Brain microvascular endothelial cell (primary cell): Measurements from ENCODE around the gene PGF.

Experiments used
- DNase-seq: peaks from one replicate; pipeline ENCODE4 v3.0.0-alpha.2; 2020
- H3K27ac ChIP-seq: fragments of 250-450 bp; sonication (Bioruptor Pico); 2 replicates; pipeline ENCODE4 v1.5.1; 2020; ENCODE audit warnings: mild to moderate bottlenecking, moderate library complexity
- H3K27me3 ChIP-seq: fragments of 250-450 bp; sonication (Bioruptor Pico); replicated peaks from 2 replicates; pipeline ENCODE4 v1.5.1; 2020; ENCODE audit warnings: mild to moderate bottlenecking
- H3K36me3 ChIP-seq: fragments of 250-450 bp; sonication (Bioruptor Pico); replicated peaks from 2 replicates; pipeline ENCODE4 v1.5.1; 2020; ENCODE audit warnings: mild to moderate bottlenecking
- H3K4me3 ChIP-seq: 2 replicates; pipeline ENCODE4 v1.5.1; 2011; ENCODE audit warnings: low read depth, mild to moderate bottlenecking, control low read depth, low read length, moderate library complexity
- in situ Hi-C: cut with HindIII; loops from 2 replicates; pipeline ENCODE4 v1.10.0; 2017; ENCODE audit warnings: low sequenced_read_pairs, low pct_ligation_motif_present
- TF ChIP-seq, protein P1 (sequence below): IDR thresholded peaks from 2 replicates; pipeline ENCODE4 v1.5.1; 2011; ENCODE audit warnings: low read depth, mild to moderate bottlenecking, moderate library complexity, low read length, control low read depth, inconsistent platforms; ENCODE audit errors: missing control alignments

PGF gene

DNA sequence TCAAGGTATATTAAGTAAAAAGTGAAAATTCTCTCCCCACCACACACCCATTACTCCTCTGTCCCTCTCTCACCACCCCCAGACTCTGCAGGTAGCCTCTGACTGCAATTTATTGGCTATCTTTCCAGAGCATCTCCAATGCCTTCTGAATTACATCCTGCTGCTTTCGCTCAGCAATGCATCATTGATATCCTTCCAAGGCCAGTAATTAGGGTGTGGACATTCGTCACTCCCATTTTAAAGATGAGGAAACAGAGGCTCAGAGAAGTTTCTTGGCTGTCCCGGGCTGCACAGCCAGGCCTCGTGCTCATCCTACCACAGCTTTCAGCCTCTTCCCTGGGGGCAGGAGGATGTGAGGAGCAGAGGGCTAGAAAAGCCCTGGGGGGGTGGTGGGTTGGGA is 23.6 kb upstream of the PGF start:
- H3K4me3 ChIP-seq: no peak overlapping the region
- H3K27me3 ChIP-seq: no peaks in the 10 kb centered on the region
- no peaks in the 10 kb centered on the region for H3K36me3 ChIP-seq
- no peak overlapping the region for H3K27ac ChIP-seq
- in situ Hi-C loops: no loop called here
- no peak for DNase-seq
- TF ChIP-seq, protein P1, sequence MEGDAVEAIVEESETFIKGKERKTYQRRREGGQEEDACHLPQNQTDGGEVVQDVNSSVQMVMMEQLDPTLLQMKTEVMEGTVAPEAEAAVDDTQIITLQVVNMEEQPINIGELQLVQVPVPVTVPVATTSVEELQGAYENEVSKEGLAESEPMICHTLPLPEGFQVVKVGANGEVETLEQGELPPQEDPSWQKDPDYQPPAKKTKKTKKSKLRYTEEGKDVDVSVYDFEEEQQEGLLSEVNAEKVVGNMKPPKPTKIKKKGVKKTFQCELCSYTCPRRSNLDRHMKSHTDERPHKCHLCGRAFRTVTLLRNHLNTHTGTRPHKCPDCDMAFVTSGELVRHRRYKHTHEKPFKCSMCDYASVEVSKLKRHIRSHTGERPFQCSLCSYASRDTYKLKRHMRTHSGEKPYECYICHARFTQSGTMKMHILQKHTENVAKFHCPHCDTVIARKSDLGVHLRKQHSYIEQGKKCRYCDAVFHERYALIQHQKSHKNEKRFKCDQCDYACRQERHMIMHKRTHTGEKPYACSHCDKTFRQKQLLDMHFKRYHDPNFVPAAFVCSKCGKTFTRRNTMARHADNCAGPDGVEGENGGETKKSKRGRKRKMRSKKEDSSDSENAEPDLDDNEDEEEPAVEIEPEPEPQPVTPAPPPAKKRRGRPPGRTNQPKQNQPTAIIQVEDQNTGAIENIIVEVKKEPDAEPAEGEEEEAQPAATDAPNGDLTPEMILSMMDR: no peak

DNA sequence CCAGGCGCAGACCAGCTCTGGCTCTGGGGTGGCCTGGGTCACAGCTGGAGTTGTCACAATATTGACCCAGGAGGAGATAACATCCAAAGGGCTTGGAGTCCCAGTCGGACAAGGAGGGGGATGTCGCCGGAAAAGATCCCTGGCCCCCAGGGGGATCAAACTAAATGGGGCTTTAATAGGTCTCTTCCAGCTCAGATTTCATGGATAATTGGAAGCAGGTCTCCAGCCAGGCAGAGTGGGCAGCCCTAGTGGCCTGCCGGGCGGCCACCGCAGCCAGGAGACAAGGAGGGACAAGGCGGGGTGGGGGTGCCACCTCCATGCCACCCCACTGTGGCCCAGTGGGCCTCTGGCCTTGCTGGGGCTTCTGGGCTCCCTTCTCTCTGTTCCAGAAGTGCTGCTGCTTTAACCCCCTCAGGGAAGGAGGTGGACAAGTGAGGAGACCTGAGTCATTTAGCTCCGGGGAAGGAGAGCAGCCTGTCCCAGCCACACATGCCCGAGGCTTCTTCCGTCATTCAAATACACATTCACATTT is 23.1 kb upstream of the PGF start:
- Histone ChIP-seq H3K4me3 (no peak overlapping the region), H3K27ac (no peak overlapping the region), H3K36me3 (no peaks in the 10 kb centered on the region), H3K27me3 (no peaks in the 10 kb centered on the region)
- TF ChIP-seq, protein P1: no peak
- DNase-seq: no peak
- in situ Hi-C loops: no loop called here

DNA sequence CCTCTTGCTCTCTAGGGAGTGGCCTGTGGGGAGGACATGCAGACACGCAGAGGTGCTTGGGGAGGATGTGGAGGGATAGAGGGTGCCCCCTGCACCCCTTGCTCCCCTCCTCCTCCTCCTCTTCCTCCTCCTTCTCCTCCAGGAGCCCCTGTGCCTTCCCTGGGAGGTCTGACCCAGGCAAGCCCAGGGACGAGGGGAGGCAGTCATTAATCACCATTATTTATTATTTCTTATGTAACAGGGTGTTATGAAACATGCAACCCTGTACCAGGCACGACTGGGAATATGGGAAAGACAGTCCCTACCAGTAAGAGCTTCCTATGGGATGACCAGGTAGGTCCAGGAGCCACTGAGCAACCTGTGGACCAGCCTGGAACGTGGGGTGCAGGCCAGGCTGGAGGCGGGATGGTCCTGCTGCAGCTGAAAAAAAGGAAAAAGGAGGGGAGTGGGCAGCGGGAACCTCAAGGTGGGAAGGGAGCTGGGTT is 22.5 kb upstream of the PGF start:
- Histone ChIP-seq H3K27ac (no peak overlapping the region), H3K27me3 (no peaks in the 10 kb centered on the region), H3K4me3 (no peak overlapping the region), H3K36me3 (no peaks in the 10 kb centered on the region)
- in situ Hi-C loops: no loop called here
- no peak for DNase-seq
- TF ChIP-seq, protein P1: no peak

DNA sequence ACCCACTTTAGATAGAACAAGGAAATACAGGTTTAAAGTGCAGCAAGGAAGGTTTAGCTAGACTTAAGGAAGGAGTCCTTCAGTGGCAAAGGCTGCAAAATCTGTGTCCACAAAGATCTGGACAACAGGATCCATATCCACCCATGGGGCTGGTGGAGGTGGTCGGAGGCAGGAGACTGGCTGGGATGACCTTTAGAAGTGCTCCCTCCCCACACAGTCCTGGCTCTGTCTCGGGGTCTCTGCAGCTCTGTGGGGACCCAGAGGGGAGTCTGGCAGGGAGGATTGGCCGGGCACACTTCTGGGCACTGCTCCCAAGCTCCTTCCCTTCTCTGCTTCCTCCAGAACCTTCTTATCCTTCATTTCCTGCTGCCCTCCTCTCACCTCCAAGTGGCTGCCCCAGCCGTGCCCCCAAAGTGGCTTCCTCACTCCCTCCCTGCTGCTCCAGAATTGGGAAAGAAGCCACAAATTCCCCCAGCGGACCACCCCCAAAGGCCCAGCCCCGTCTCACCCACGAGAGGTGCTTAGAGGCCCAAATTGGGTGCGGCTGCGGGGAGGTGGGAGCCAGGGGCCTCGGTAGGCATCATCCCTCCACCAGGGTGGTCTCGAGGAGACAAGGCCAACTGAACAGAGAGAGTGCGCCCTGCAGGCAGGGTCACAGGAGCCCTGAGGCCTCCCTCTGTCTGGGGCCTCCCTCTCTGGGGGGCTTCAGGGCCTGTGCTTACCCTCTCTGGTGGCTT is 21.9 kb upstream of the PGF start:
- no peak overlapping the region for H3K4me3 ChIP-seq
- H3K27me3 ChIP-seq: no peaks in the 10 kb centered on the region
- TF ChIP-seq, protein P1: no peak
- DNase-seq: no peak
- H3K36me3 ChIP-seq: no peaks in the 10 kb centered on the region
- no peak overlapping the region for H3K27ac ChIP-seq
- in situ Hi-C loops: no loop called here

DNA sequence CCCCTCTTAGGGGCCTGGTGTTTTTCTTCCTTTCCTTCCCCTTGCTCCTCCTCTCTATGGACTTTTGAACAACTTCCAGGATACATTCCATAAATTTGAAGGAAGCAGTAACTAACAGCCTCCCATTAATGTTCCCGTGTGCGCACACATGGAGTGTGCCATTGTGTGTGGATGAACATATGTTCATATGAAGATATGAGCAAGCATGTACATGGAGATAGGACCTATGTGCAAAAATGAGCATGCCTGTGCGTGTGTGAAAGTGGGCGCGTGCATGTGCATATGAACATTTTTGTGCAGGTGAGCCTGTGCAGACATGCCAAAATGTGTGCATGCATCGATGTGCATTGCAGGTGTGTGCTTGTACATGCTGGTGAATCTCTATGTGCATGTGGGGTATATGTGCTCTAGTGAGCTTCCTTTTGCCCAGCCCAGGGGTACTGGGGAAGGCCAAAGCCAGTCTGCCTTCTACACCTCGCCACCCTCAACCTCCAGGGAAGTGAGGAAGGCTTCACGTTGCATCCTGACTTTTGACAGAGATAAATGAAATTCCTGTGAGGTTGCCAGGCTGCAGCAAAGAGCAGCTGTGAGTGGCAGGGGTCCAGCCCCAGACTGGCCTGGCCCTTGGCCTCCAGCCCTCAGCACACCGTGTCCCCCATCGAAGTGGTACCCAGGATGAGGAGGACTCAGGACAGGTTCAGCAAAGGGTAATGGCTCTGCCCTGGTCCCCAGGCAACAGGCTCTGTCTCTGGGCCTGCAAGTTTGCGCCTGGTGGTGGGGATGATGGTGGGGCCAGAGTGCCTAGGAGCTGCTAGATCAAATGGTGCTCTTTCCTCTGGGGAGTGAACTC is 21.1 kb upstream of the PGF start:
- no peak overlapping the region for H3K4me3 ChIP-seq
- TF ChIP-seq, protein P1: no peak
- DNase-seq: no peak
- H3K36me3 ChIP-seq: no peaks in the 10 kb centered on the region
- in situ Hi-C loops: no loop called here
- H3K27ac ChIP-seq: no peak overlapping the region
- no peaks in the 10 kb centered on the region for H3K27me3 ChIP-seq
